ENCODE data around the gene DTD2.

The DTD2 gene

GRCh38 chr14:31419179-31419966, 37.9 kb downstream of the DTD2 start (continued):
- TF ChIP-seq CTCF (tag by site-specific recombination; IDR thresholded peaks at IDR 0.05) (no peak), ZNF335 (tag by site-specific recombination; conservative IDR thresholded peaks at IDR 0.05) (no peak), ZNF48 (tag by site-specific recombination; IDR thresholded peaks at IDR 0.05) (no peak), ZNF423 (tag by site-specific recombination; IDR thresholded peaks at IDR 0.05) (no peak), PRDM6 (tag by site-specific recombination; IDR thresholded peaks at IDR 0.05) (peak; percentile 82), ZNF426 (tag by site-specific recombination; IDR thresholded peaks at IDR 0.05) (no peak)

GRCh38 chr14:31418440-31418839, 38.9 kb downstream of the DTD2 start:
- no peak for TF ChIP-seq ZNF266 (tag by site-specific recombination; IDR thresholded peaks at IDR 0.05; ENCODE audit: low read depth)
- 0 out of 2 replicates have a peak, but pooled peaks have one; percentile 38 for TF ChIP-seq PRDM6 (tag by site-specific recombination; IDR thresholded peaks at IDR 0.05)
- Histone ChIP-seq H3K9me3 (ENCODE audit: control insufficient read depth, insufficient read depth, low read depth, low read length) (no peaks in the 10 kb centered on the region), H3K36me3 (ENCODE audit: control insufficient read depth in 2 of 2, insufficient read depth in 1 of 2, low read length in 2 of 2) (no peaks in the 10 kb centered on the region; a peak in 1 of 3 replicates), H3K4me1 (ENCODE audit: control insufficient read depth, insufficient read depth, low read length) (peaks cover 8% of the 10 kb centered on the region), H3K4me3 (ENCODE audit: low read depth, low read length) (no peak overlapping the region), H3K27ac (ENCODE audit: extremely low read depth, low read depth, low read length) (no peak overlapping the region)
- POLR2A ChIA-PET = interaction anchor here (2.5 kb wide), 1 partner anchor 39 kb away, joined by 23 read pairs; the partner anchor contains the start of gene DTD2
- CTCF ChIA-PET = interaction anchor here (0.8 to 1.4 kb wide), 4 partner anchors 31 to 909 kb away, joined by 3 to 9 read pairs (median 4); no protein-coding TSS in a partner anchor

- no peaks in the 10 kb centered on the region for H3K9me3 ChIP-seq (ENCODE audit: control insufficient read depth, insufficient read depth, low read depth, low read length)
- TF ChIP-seq PRDM10 (tag by site-specific recombination; IDR thresholded peaks at IDR 0.05) = peak; percentile 74
- no peak for TF ChIP-seq CTCF (tag by site-specific recombination; IDR thresholded peaks at IDR 0.05)
- TF ChIP-seq SCRT2 (tag by site-specific recombination; IDR thresholded peaks at IDR 0.05) = peak; percentile 68
- H3K4me1 ChIP-seq (ENCODE audit: control insufficient read depth, insufficient read depth, low read length) = peaks cover 15% of the 10 kb centered on the region
- POLR2A ChIA-PET = no interaction called here
- no peaks in the 10 kb centered on the region; a peak in 1 of 3 replicates for H3K36me3 ChIP-seq (ENCODE audit: control insufficient read depth in 2 of 2, insufficient read depth in 1 of 2, low read length in 2 of 2)
- no peak overlapping the region for H3K27ac ChIP-seq (ENCODE audit: extremely low read depth, low read depth, low read length)
- no peak overlapping the region for H3K4me3 ChIP-seq (ENCODE audit: low read depth, low read length)
- CTCF ChIA-PET = interaction anchor here (0.8 kb wide), 1 partner anchor 63 kb away, joined by 3 read pairs; no protein-coding TSS in a partner anchor
Observed at GRCh38 chr14:31414190-31414833, 43.0 kb downstream of the DTD2 start.
